K562 (cell line): ENCODE measurements around the gene RCC2. TPM values are rescaled to one million over a fixed set of nuclear protein-coding genes. Genes with fewer than 3 reads are reported as not detected.

Experiments used
- ATAC-seq: fragments of 200-7000 bp; cut with Tn5 transposase; 3 replicates; pipeline ENCODE4 v1.9.1; 2020; ENCODE audit warnings: moderate library complexity
- Bru-seq: library from RNA; stranded (reverse); fragments of 400-500 nt; gene quantifications from one replicate; lab custom pipeline; 2021; lab: Mats Ljungman, UMichigan
- BruChase-seq, 2 experiments: library from RNA; stranded (reverse); fragments of 400-500 nt; gene quantifications; one replicate each; lab custom pipeline; 2021; lab: Mats Ljungman, UMichigan
- BruUV-seq: library from RNA; stranded (reverse); fragments of 400-500 nt; replicated peaks from 2 replicates; lab custom pipeline; 2021; lab: Mats Ljungman, UMichigan
- CTCF ChIA-PET: fragments of 300-600 bp; formaldehyde crosslinking; extraction: SDS; loops from one replicate; lab custom pipeline; 2021; ENCODE audit warnings: low intra/inter-chr PET ratio; lab: Yijun Ruan, JAX
- POLR2A ChIA-PET: fragments of 300-600, 350-650 bp; sonication (Branson Sonifier 250); formaldehyde crosslinking; extraction: SDS; loops from one replicate; lab custom pipeline; 2021; ENCODE audit warnings: antibody characterized with exemption, inconsistent platforms; lab: Yijun Ruan, JAX
- DNase-seq, 4 experiments: peaks; one replicate each; pipeline versions ENCODE4 v3.0.0 to v3.0.0-alpha.2; 2011 to 2018; ENCODE audit warnings: low spot score in 3 of 4, mixed read lengths in 3 of 4; ENCODE audit errors: extremely low read depth in 1 of 4
- FAIRE-seq: peaks from 2 replicates; lab custom pipeline; 2011; peaks lifted over from hg19 to GRCh38; lab: Jason Lieb, UNC
- H2AFZ ChIP-seq: 2 replicates; pipeline ENCODE4 v1.6.0; 2011; ENCODE audit warnings: low read depth, low read length, control low read depth, inconsistent platforms
- H3K27ac ChIP-seq: fragments of 200-600 bp; 3 replicates; pipeline ENCODE4 v1.8.0; 2011; ENCODE audit warnings: low read depth, mild to moderate bottlenecking, control low read depth, inconsistent platforms, low read length, moderate library complexity, mixed read lengths; ENCODE audit errors: extremely low read depth
- H3K27me3 ChIP-seq, 2 experiments: fragments of 300-600 bp in 1 of 2; 2 replicates in 1 of 2; 3 replicates in 1 of 2; pipeline versions ENCODE4 v1.6.0 to v1.8.0; 2011; ENCODE audit warnings: inconsistent platforms in 2 of 2, low read length in 2 of 2, mild to moderate bottlenecking in 1 of 2, mixed read lengths in 1 of 2, moderate library complexity in 1 of 2; ENCODE audit not compliant: control insufficient read depth in 2 of 2, insufficient read depth in 2 of 2
- H3K36me3 ChIP-seq: fragments of 300-600 bp; 3 replicates; pipeline ENCODE4 v1.8.0; 2011; ENCODE audit warnings: mild to moderate bottlenecking, low read length, inconsistent platforms; ENCODE audit not compliant: control insufficient read depth, insufficient read depth
- H3K4me1 ChIP-seq, 2 experiments: fragments of 200-600 bp in 1 of 2; replicated peaks in 1 of 2; 2 replicates in 1 of 2; 3 replicates in 1 of 2; pipeline versions ENCODE4 v1.5.1 to v1.8.0; 2011; ENCODE audit warnings: inconsistent platforms in 2 of 2, low read length in 2 of 2, mild to moderate bottlenecking in 1 of 2, mixed read lengths in 1 of 2, moderate library complexity in 1 of 2; ENCODE audit not compliant: control insufficient read depth in 2 of 2, insufficient read depth in 2 of 2
- H3K4me2 ChIP-seq: 2 replicates; pipeline ENCODE4 v1.6.1; 2011; ENCODE audit warnings: low read length, control low read depth, inconsistent platforms, mixed read lengths; ENCODE audit not compliant: insufficient read depth
- H3K4me3 ChIP-seq: fragments of 200-600 bp; sonication (generic), shearing (Covaris generic); 2 replicates; pipeline ENCODE4 v1.5.1; 2016; ENCODE audit warnings: control low read depth, inconsistent platforms
- H3K79me2 ChIP-seq: fragments of 200-600 bp; 3 replicates; pipeline ENCODE4 v1.8.0; 2011; ENCODE audit warnings: low read length, inconsistent platforms; ENCODE audit not compliant: control insufficient read depth, insufficient read depth
- H3K9ac ChIP-seq, 2 experiments: 2 replicates each; pipeline versions ENCODE4 v1.6.0 to v1.6.1; 2011; ENCODE audit warnings: low read depth in 2 of 2, low read length in 2 of 2, control low read depth in 1 of 2, inconsistent platforms in 1 of 2, mild to moderate bottlenecking in 1 of 2, mixed read lengths in 1 of 2; ENCODE audit not compliant: insufficient read depth in 1 of 2
- H3K9me1 ChIP-seq: one replicate; pipeline ENCODE4 v1.6.0; 2011; ENCODE audit warnings: inconsistent platforms, mild to moderate bottlenecking, low read length, moderate library complexity; ENCODE audit not compliant: control insufficient read depth, insufficient read depth
- H3K9me3 ChIP-seq: replicated peaks from 2 replicates; pipeline ENCODE4 v1.5.1; 2011; ENCODE audit warnings: low read depth, low read length, inconsistent platforms; ENCODE audit not compliant: control insufficient read depth, insufficient read depth
- H4K20me1 ChIP-seq: replicated peaks from 2 replicates; pipeline ENCODE4 v1.6.1; 2011; ENCODE audit warnings: low read length, inconsistent platforms, mixed read lengths; ENCODE audit not compliant: control insufficient read depth, insufficient read depth
- ETV1 ChIP-seq: fragments of 450-650 bp; conservative IDR thresholded peaks from 2 replicates; pipeline ENCODE4 v1.6.1; 2016; ENCODE audit warnings: missing genetic modification characterization, control low read depth, low read depth, missing compliant biosample characterization
- NFE2L1 ChIP-seq: fragments of 450-650 bp; IDR thresholded peaks from 2 replicates; pipeline ENCODE4 v1.6.1; 2016; ENCODE audit warnings: missing genetic modification characterization, low read depth, mild to moderate bottlenecking, missing compliant biosample characterization, moderate library complexity, borderline replicate concordance
- PHB2 ChIP-seq: fragments of 450-650 bp; IDR thresholded peaks from 2 replicates; pipeline ENCODE4 v1.6.1; 2017; ENCODE audit warnings: low read depth
- ZNF134 ChIP-seq: fragments of 250-450 bp; sonication (Bioruptor Pico); conservative IDR thresholded peaks from 2 replicates; pipeline ENCODE4 v1.4.0; 2020
- ZNF282 ChIP-seq: sonication (generic); formaldehyde crosslinking; IDR thresholded peaks from 2 replicates; pipeline ENCODE4 v1.8.1; 2023; ENCODE audit warnings: missing genetic modification reagents
- ZNF717 ChIP-seq: fragments of 250-450 bp; sonication (Bioruptor Pico); IDR thresholded peaks from 2 replicates; pipeline ENCODE4 v1.5.0; 2021
- WGBS: fragments of 100-300 bp; shearing (Covaris generic); methylation state at CpG from one replicate; pipeline ENCODE4 v1.1.6; 2016; ENCODE audit warnings: low coverage, mixed read lengths; ENCODE audit not compliant: insufficient coverage; ENCODE audit errors: missing lambda C conversion rate; 5-methylcytosine and 5-hydroxymethylcytosine counted together
- in situ Hi-C: fragments of 300-500 bp; cut with MboI; formaldehyde crosslinking; loops from 4 replicates; pipeline ENCODE4 v1.15.0; 2018; ENCODE audit warnings: inconsistent platforms, mixed read lengths
- intact Hi-C: fragments of 100-400 bp; cut with micrococcal nuclease; formaldehyde crosslinking; loops from 2 replicates; pipeline ENCODE4 v1.14.2; 2022
- long read RNA-seq, 3 experiments: library from polyadenylated mRNA in 2 of 3; library from RNA in 1 of 3; unstranded in 2 of 3; stranded (forward) in 1 of 3; transcript quantifications; one replicate each; pipeline ENCODE4 v2.0.0, GENCODE V29; 2019 to 2022
- polyA minus RNA-seq, 3 experiments: library from RNA; depleted of rRNA, polyadenylated mRNA; stranded (reverse); fragments of >200 nt; gene quantifications; 2 replicates each; pipeline ENCODE4 v1.2.3, GENCODE V29; 2011
- polyA plus RNA-seq, 8 experiments: library from polyadenylated mRNA; depleted of rRNA in 4 of 8; stranded (reverse) in 5 of 8; unstranded in 3 of 8; fragments of >200 nt; fragmentation: Nextera tagmentation in 2 of 8; fragmentation: Illumina TruSeq in 1 of 8; extraction: Ambion mirVana in 2 of 8; extraction: Trizol in 1 of 8; gene quantifications; 2 replicates each; pipeline versions ENCODE4 v1.2.1 to v1.2.3, GENCODE V29; 2011 to 2014; ENCODE audit warnings: inconsistent platforms in 1 of 8, missing spikeins in 1 of 8
- total RNA-seq, 7 experiments: library from RNA; depleted of rRNA in 6 of 7; stranded (reverse); fragments of >200 nt in 6 of 7; fragmentation: Illumina TruSeq in 2 of 7; extraction: Trizol in 2 of 7; gene quantifications; 2 replicates each; pipeline versions ENCODE4 v1.2.1 to v1.2.3, GENCODE V29; 2011 to 2021; ENCODE audit warnings: low replicate concordance in 1 of 7
- TF ChIP-seq, protein P1 (sequence below), 2 experiments: IDR thresholded peaks; 2 replicates each; pipeline ENCODE4 v1.6.1; 2011; ENCODE audit warnings: borderline replicate concordance in 1 of 2, control low read depth in 1 of 2, low read depth in 1 of 2, low read length in 1 of 2, mild to moderate bottlenecking in 1 of 2, mixed read lengths in 1 of 2, moderate library complexity in 1 of 2; ENCODE audit not compliant: insufficient read depth in 1 of 2, insufficient read length in 1 of 2, poor library complexity in 1 of 2, severe bottlenecking in 1 of 2; ENCODE audit errors: extremely low read depth in 1 of 2
- TF ChIP-seq, protein P2 (sequence below): sonication (generic); formaldehyde crosslinking; IDR thresholded peaks from 2 replicates; pipeline ENCODE4 v1.8.0; 2023; ENCODE audit warnings: missing genetic modification reagents, mild to moderate bottlenecking, borderline replicate concordance

RCC2 gene
- 86.3 and 153 TPM in 2 replicates for total RNA-seq (2011; cell fraction: chromatin; rRNA removed; ENCODE audit: low replicate concordance)
- 101 and 112 TPM in 2 replicates for total RNA-seq (2011; cell fraction: nucleolus; rRNA removed)
- 95.8 and 102 TPM in 2 replicates for total RNA-seq (2011; cell fraction: nucleoplasm; rRNA removed)
- total RNA-seq (2014; rRNA removed), result 111 and 116 TPM in 2 replicates
- 108 and 111 TPM in 2 replicates for total RNA-seq (2014; rRNA removed; fragmentation: Illumina TruSeq; extraction: Trizol)
- 116 and 117 TPM in 2 replicates for total RNA-seq (2015; rRNA removed; fragmentation: Illumina TruSeq; extraction: Trizol)
- 258 and 292 TPM in 2 replicates for total RNA-seq (2021)
- 59.5 and 105 TPM in 2 replicates for polyA plus RNA-seq (2011; rRNA removed)
- polyA plus RNA-seq (2011; cell fraction: cytosol; rRNA removed), result 92.9 and 111 TPM in 2 replicates
- 136 and 155 TPM in 2 replicates for polyA plus RNA-seq (2011; cell fraction: nucleus; rRNA removed)
- 151 and 181 TPM in 2 replicates for polyA plus RNA-seq (2012)
- 209 and 213 TPM in 2 replicates for polyA plus RNA-seq (2014; fragmentation: Illumina TruSeq; extraction: Trizol)
- 100 to 1,000 TPM in 1 of 2 experiments, 10 to 100 TPM in 1; 31.8 to 203 TPM for polyA plus RNA-seq (2014; fragmentation: Nextera tagmentation; extraction: Ambion mirVana)
- 135 and 139 TPM in 2 replicates for polyA plus RNA-seq (2014; rRNA removed)
- 69.1 and 75.9 TPM in 2 replicates for polyA minus RNA-seq (2011; rRNA and poly(A)+ RNA removed)
- 121 and 149 TPM in 2 replicates for polyA minus RNA-seq (2011; cell fraction: cytosol; rRNA and poly(A)+ RNA removed)
- polyA minus RNA-seq (2011; cell fraction: nucleus; rRNA and poly(A)+ RNA removed), result 21.8 and 35.7 TPM in 2 replicates
- Bru-seq, nascent RNA, result percentile 95 among the genes with signal in this experiment
- BruChase-seq, experiment 1, labeled RNA remaining after a 2-hour chase, result percentile 97 among the genes with signal in this experiment
- BruChase-seq, experiment 2, labeled RNA remaining after a 6-hour chase, result percentile 98 among the genes with signal in this experiment
- long read RNA-seq, experiment 1, full-length matches to known transcripts, result 24 of 443 reads
- long read RNA-seq, experiment 1, partial matches to known transcripts, result 28 of 443 reads
- long read RNA-seq, experiment 1, other reads (novel, unspliced or antisense), result 391 of 443 reads
- long read RNA-seq, experiment 2, full-length matches to known transcripts, result 57 of 236 reads
- long read RNA-seq, experiment 2, partial matches to known transcripts, result 25 of 236 reads
- long read RNA-seq, experiment 2, other reads (novel, unspliced or antisense), result 154 of 236 reads
- long read RNA-seq, experiment 3, full-length matches to known transcripts, result 2 of 37 reads
- long read RNA-seq, experiment 3, partial matches to known transcripts, result 5 of 37 reads
- long read RNA-seq, experiment 3, other reads (novel, unspliced or antisense), result 30 of 37 reads

DNA sequence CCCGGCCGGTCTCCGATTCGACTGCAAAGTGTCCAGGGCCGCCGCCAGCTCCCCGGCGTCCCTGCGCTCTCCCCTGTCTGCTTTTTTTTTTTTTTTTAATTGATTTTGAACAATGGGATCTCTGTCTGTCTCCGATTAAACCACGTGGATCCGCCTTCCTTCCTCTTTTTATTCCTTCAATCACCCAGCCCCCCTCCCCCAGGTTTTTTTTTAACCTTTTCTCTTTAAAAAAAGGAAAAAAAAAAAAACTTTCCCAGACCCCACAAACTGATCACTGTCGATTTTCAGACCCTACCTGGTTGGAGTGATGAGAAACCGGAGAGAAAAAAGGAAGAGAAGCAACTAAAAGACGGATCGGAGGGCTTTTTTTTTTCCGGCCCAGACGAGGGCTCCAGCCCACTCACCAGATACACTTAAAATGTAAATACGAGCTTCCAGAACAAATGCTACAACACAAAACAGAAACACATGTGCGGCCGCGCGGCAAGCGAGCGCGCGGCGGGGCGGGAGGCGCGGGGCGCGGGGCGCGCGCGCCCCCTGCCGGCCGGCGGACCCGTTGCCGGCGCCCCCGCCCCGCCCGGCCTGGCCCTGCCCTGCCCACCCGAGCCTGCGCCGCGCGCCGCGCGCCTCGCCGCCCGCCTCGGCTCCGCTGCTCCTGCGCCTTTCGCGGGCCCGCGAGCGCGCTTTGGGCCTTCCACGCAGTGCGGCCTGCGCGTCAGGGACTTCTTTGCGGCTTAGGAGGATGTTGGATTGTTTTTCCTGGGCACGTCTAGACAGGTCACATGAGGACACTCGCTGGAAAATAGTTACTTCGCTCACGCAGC lies at the start of gene RCC2:
TSS of gene RCC2 (minus strand) at position 428 of the 824 bp plus-strand sequence. CDS start 1,163 bp downstream, outside the sequence.
- BruUV-seq, result TSS peak; percentile 35
- Histone ChIP-seq H3K27ac (peak within 1 kb of the TSS; percentile 92), H3K4me1 (peaks cover 24 to 37% of the 10 kb centered on the region in 2 experiments; a peak in 4 of 5 replicates), H3K4me2 (peak within 1 kb of the TSS; percentile 98), H3K36me3 (peaks cover 29% of the 10 kb centered on the region), H3K27me3 (no peaks in the 10 kb centered on the region; a peak in 1 of 5 replicates), H2AFZ (peak within 1 kb of the TSS; percentile 93), H3K9ac (peak within 1 kb of the TSS; percentile 95 to 97), H3K79me2 (peaks cover 57% of the 10 kb centered on the region), H3K9me3 (no peaks in the 10 kb centered on the region), H3K4me3 (peak within 1 kb of the TSS; percentile 97), H3K9me1 (no peaks in the 10 kb centered on the region), H4K20me1 (peaks cover 14% of the 10 kb centered on the region)
- WGBS, result 0% methylated on average over 31 of the region's 75 CpGs
- no peak for FAIRE-seq
- DNase-seq, result peak; percentile 87 to 92 (median 92)
- ChIA-PET CTCF (no interaction called here), POLR2A (interaction anchor here (0.7 to 2.2 kb wide), 9 partner anchors 8 to 46 kb away, joined by 3 to 7 read pairs (median 4); no protein-coding TSS in a partner anchor)
- peak; percentile 80 for ATAC-seq
- in situ Hi-C loops, result no loop called here
- intact Hi-C loops, result loop anchor here (5.0 kb wide), 1 partner anchor 48 kb away; no protein-coding TSS in a partner anchor
- TF ChIP-seq ZNF717 (CRISPR knock-in tag) (no peak), ZNF282 (CRISPR knock-in tag) (no peak), ETV1 (tag) (no peak), PHB2 (no peak), ZNF134 (no peak), NFE2L1 (tag) (no peak)
- TF ChIP-seq, protein P1, sequence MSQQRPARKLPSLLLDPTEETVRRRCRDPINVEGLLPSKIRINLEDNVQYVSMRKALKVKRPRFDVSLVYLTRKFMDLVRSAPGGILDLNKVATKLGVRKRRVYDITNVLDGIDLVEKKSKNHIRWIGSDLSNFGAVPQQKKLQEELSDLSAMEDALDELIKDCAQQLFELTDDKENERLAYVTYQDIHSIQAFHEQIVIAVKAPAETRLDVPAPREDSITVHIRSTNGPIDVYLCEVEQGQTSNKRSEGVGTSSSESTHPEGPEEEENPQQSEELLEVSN (IDR thresholded peaks at IDR 0.05; ENCODE audit: borderline replicate concordance in 1 of 2, extremely low read depth in 1 of 2, insufficient read depth in 1 of 2, insufficient read length in 1 of 2, low read depth in 1 of 2, low read length in 1 of 2, poor library complexity in 1 of 2, severe bottlenecking in 1 of 2), result peak; percentile 93 to 95
- TF ChIP-seq, protein P2, sequence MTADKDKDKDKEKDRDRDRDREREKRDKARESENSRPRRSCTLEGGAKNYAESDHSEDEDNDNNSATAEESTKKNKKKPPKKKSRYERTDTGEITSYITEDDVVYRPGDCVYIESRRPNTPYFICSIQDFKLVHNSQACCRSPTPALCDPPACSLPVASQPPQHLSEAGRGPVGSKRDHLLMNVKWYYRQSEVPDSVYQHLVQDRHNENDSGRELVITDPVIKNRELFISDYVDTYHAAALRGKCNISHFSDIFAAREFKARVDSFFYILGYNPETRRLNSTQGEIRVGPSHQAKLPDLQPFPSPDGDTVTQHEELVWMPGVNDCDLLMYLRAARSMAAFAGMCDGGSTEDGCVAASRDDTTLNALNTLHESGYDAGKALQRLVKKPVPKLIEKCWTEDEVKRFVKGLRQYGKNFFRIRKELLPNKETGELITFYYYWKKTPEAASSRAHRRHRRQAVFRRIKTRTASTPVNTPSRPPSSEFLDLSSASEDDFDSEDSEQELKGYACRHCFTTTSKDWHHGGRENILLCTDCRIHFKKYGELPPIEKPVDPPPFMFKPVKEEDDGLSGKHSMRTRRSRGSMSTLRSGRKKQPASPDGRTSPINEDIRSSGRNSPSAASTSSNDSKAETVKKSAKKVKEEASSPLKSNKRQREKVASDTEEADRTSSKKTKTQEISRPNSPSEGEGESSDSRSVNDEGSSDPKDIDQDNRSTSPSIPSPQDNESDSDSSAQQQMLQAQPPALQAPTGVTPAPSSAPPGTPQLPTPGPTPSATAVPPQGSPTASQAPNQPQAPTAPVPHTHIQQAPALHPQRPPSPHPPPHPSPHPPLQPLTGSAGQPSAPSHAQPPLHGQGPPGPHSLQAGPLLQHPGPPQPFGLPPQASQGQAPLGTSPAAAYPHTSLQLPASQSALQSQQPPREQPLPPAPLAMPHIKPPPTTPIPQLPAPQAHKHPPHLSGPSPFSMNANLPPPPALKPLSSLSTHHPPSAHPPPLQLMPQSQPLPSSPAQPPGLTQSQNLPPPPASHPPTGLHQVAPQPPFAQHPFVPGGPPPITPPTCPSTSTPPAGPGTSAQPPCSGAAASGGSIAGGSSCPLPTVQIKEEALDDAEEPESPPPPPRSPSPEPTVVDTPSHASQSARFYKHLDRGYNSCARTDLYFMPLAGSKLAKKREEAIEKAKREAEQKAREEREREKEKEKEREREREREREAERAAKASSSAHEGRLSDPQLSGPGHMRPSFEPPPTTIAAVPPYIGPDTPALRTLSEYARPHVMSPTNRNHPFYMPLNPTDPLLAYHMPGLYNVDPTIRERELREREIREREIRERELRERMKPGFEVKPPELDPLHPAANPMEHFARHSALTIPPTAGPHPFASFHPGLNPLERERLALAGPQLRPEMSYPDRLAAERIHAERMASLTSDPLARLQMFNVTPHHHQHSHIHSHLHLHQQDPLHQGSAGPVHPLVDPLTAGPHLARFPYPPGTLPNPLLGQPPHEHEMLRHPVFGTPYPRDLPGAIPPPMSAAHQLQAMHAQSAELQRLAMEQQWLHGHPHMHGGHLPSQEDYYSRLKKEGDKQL, result no peak
